AG10803 (cell line): ENCODE measurements around the gene SSR1.

Source experiments
- DNase-seq: peaks from one replicate; pipeline ENCODE4 v3.0.0; 2010; ENCODE audit warnings: low read depth
- H3K4me3 ChIP-seq: 2 replicates; pipeline ENCODE4 v1.5.1; 2011; ENCODE audit warnings: mild to moderate bottlenecking, low read length, control low read depth
- CTCF ChIP-seq: conservative IDR thresholded peaks from 2 replicates; pipeline ENCODE4 v1.5.1; 2011; ENCODE audit warnings: mild to moderate bottlenecking, low read length, control low read depth, inconsistent platforms

Gene SSR1

GRCh38 chr6:7235712-7236305 is 77.2 kb downstream of the SSR1 start:
- no peak for DNase-seq
- TF ChIP-seq CTCF = no peak
- no peak overlapping the region for H3K4me3 ChIP-seq

- peak; percentile 14 for DNase-seq
- no peak for TF ChIP-seq CTCF
- no peak overlapping the region for H3K4me3 ChIP-seq
Measured at GRCh38 chr6:7234547-7234946, 78.5 kb downstream of the SSR1 start.

GRCh38 chr6:7232351-7232750 is 80.6 kb downstream of the SSR1 start:
- no peak for TF ChIP-seq CTCF
- DNase-seq = no peak
- H3K4me3 ChIP-seq = no peak overlapping the region

- no peak for DNase-seq
- TF ChIP-seq CTCF = no peak
- no peak overlapping the region for H3K4me3 ChIP-seq
Measured at GRCh38 chr6:7230956-7231713, 81.9 kb downstream of the SSR1 start.

GRCh38 chr6:7230327-7230691 is 82.7 kb downstream of the SSR1 start:
- no peak overlapping the region for H3K4me3 ChIP-seq
- DNase-seq = no peak
- TF ChIP-seq CTCF = no peak

- H3K4me3 ChIP-seq = no peak overlapping the region
- no peak for TF ChIP-seq CTCF
- DNase-seq = no peak
Measured at GRCh38 chr6:7229376-7230326, 83.3 kb downstream of the SSR1 start.
